IMR-90 (cell line): Measurements from ENCODE around the gene ARID3C. TPM values are rescaled to one million over a fixed set of nuclear protein-coding genes. Genes with fewer than 3 reads are reported as not detected.

Source experiments
- ATAC-seq: fragments of 200-7000 bp; cut with Tn5 transposase; 2 replicates; pipeline ENCODE4 v1.9.1; 2020; ENCODE audit warnings: low read depth, mild to moderate bottlenecking, moderate library complexity
- BruUV-seq: library from RNA; stranded (reverse); fragments of 400-500 nt; replicated peaks from 2 replicates; lab custom pipeline; 2021; lab: Mats Ljungman, UMichigan
- CTCF ChIA-PET: fragments of 300-600 bp; formaldehyde crosslinking; extraction: SDS; loops from one replicate; lab custom pipeline; 2021; ENCODE audit warnings: antibody characterized with exemption; lab: Yijun Ruan, JAX
- POLR2A ChIA-PET: fragments of 300-600 bp; sonication (Branson Sonifier 250); formaldehyde crosslinking; loops from one replicate; lab custom pipeline; 2022; ENCODE audit warnings: antibody characterized with exemption; ENCODE audit not compliant: unreplicated experiment; lab: Charles Lee
- DNase-seq: peaks from one replicate; pipeline ENCODE4 v3.0.0; 2013
- H2AFZ ChIP-seq: replicated peaks from 2 replicates; pipeline ENCODE3; 2013; ENCODE audit warnings: low read length, mild to moderate bottlenecking; ENCODE audit not compliant: poor library complexity
- H2AK5ac ChIP-seq: 2 replicates; pipeline ENCODE4 v1.6.1; 2013; ENCODE audit warnings: low read depth, low read length, inconsistent platforms
- H2AK9ac ChIP-seq: replicated peaks from 2 replicates; pipeline ENCODE3; 2013; ENCODE audit warnings: mild to moderate bottlenecking, low read depth, low read length, moderate library complexity; ENCODE audit not compliant: poor library complexity
- H2BK120ac ChIP-seq: 2 replicates; pipeline ENCODE4 v1.6.1; 2013; ENCODE audit warnings: low read depth, low read length, inconsistent platforms
- H2BK15ac ChIP-seq: 3 replicates; pipeline ENCODE4 v1.6.1; 2013; ENCODE audit warnings: low read depth, low read length, inconsistent platforms
- H2BK20ac ChIP-seq: 2 replicates; pipeline ENCODE4 v1.6.1; 2013; ENCODE audit warnings: low read depth, mild to moderate bottlenecking, inconsistent platforms, low read length, moderate library complexity
- H2BK5ac ChIP-seq: 2 replicates; pipeline ENCODE4 v1.6.1; 2013; ENCODE audit warnings: mild to moderate bottlenecking, low read depth, low read length, inconsistent platforms; ENCODE audit not compliant: poor library complexity, severe bottlenecking
- H3K14ac ChIP-seq: replicated peaks from 2 replicates; pipeline ENCODE4 v1.6.1; 2013; ENCODE audit warnings: low read depth, low read length, inconsistent platforms
- H3K18ac ChIP-seq: 2 replicates; pipeline ENCODE4 v1.6.1; 2013; ENCODE audit warnings: low read depth, low read length, control low read depth
- H3K23ac ChIP-seq: 2 replicates; pipeline ENCODE4 v1.6.1; 2013; ENCODE audit warnings: low read depth, low read length, inconsistent platforms
- H3K27ac ChIP-seq: 2 replicates; pipeline ENCODE4 v1.5.1; 2013; ENCODE audit warnings: mild to moderate bottlenecking, control low read depth, low read length; ENCODE audit not compliant: insufficient read depth
- H3K27me3 ChIP-seq: 2 replicates; pipeline ENCODE4 v1.6.1; 2013; ENCODE audit warnings: low read length; ENCODE audit not compliant: control insufficient read depth, insufficient read depth
- H3K36me3 ChIP-seq: 2 replicates; pipeline ENCODE4 v1.6.1; 2013; ENCODE audit warnings: low read length, mixed read lengths; ENCODE audit not compliant: control insufficient read depth, insufficient read depth
- H3K4ac ChIP-seq: 2 replicates; pipeline ENCODE4 v1.6.1; 2013; ENCODE audit warnings: low read depth, low read length, inconsistent platforms
- H3K4me1 ChIP-seq: 2 replicates; pipeline ENCODE4 v1.6.1; 2013; ENCODE audit warnings: low read length, mixed read lengths; ENCODE audit not compliant: control insufficient read depth, insufficient read depth
- H3K4me2 ChIP-seq: 2 replicates; pipeline ENCODE4 v1.6.1; 2013; ENCODE audit warnings: low read depth, mild to moderate bottlenecking, control low read depth, low read length, moderate library complexity
- H3K4me3 ChIP-seq: 2 replicates; pipeline ENCODE4 v1.5.1; 2013; ENCODE audit warnings: low read depth, mild to moderate bottlenecking, control low read depth, low read length, moderate library complexity; ENCODE audit not compliant: insufficient read depth
- H3K56ac ChIP-seq: 2 replicates; pipeline ENCODE4 v1.6.1; 2013; ENCODE audit warnings: low read length, inconsistent platforms; ENCODE audit not compliant: insufficient read depth; ENCODE audit errors: extremely low read depth
- H3K79me1 ChIP-seq, 2 experiments: 2 replicates each; pipeline ENCODE4 v1.6.1; 2013; ENCODE audit warnings: low read length in 2 of 2, inconsistent platforms in 1 of 2, low read depth in 1 of 2
- H3K9ac ChIP-seq: 2 replicates; pipeline ENCODE4 v1.6.1; 2013; ENCODE audit warnings: low read depth, low read length, control low read depth
- H3K9me1 ChIP-seq: 2 replicates; pipeline ENCODE4 v1.6.1; 2013; ENCODE audit warnings: low read length, inconsistent platforms; ENCODE audit not compliant: insufficient read depth
- H3K9me3 ChIP-seq: 2 replicates; pipeline ENCODE4 v1.6.1; 2013; ENCODE audit warnings: low read length; ENCODE audit not compliant: control insufficient read depth, insufficient read depth
- H4K20me1 ChIP-seq: 2 replicates; pipeline ENCODE4 v1.6.1; 2013; ENCODE audit warnings: low read length, inconsistent platforms; ENCODE audit not compliant: insufficient read depth
- H4K5ac ChIP-seq: 2 replicates; pipeline ENCODE4 v1.6.1; 2013; ENCODE audit warnings: mild to moderate bottlenecking, low read depth, low read length, control low read depth
- H4K8ac ChIP-seq, 2 experiments: 2 replicates each; pipeline ENCODE4 v1.6.1; 2013; ENCODE audit warnings: low read depth in 2 of 2, low read length in 2 of 2, control low read depth in 1 of 2, inconsistent platforms in 1 of 2
- H4K91ac ChIP-seq: 2 replicates; pipeline ENCODE4 v1.6.1; 2013; ENCODE audit warnings: low read depth, low read length, inconsistent platforms; ENCODE audit not compliant: insufficient read depth
- BHLHE40 ChIP-seq: fragments of 150-350 bp; IDR thresholded peaks from 2 replicates; pipeline ENCODE4 v1.6.1; 2016; ENCODE audit warnings: mild to moderate bottlenecking, low read depth, low read length
- CEBPB ChIP-seq: IDR thresholded peaks from 2 replicates; pipeline ENCODE4 v1.6.1; 2012; ENCODE audit warnings: low read depth, low read length, improper control_type of control experiment
- CHD1 ChIP-seq: IDR thresholded peaks from 2 replicates; pipeline ENCODE4 v1.6.1; 2012; ENCODE audit warnings: low read depth, low read length, improper control_type of control experiment
- FOS ChIP-seq: fragments of 150-350 bp; IDR thresholded peaks from 2 replicates; pipeline ENCODE4 v1.6.1; 2016; ENCODE audit warnings: low read depth, low read length
- MAZ ChIP-seq: IDR thresholded peaks from 2 replicates; pipeline ENCODE4 v1.6.1; 2012; ENCODE audit warnings: low read depth, mild to moderate bottlenecking, low read length, improper control_type of control experiment, moderate library complexity, borderline replicate concordance
- MXI1 ChIP-seq: IDR thresholded peaks from 2 replicates; pipeline ENCODE4 v1.6.1; 2012; ENCODE audit warnings: low read depth, mild to moderate bottlenecking, low read length, moderate library complexity, borderline replicate concordance
- RAD21 ChIP-seq: IDR thresholded peaks from 2 replicates; pipeline ENCODE4 v1.6.1; 2012; ENCODE audit warnings: low read length, improper control_type of control experiment
- SMC3 ChIP-seq: fragments of 150-350 bp; IDR thresholded peaks from 2 replicates; pipeline ENCODE4 v1.6.1; 2016; ENCODE audit warnings: low read depth, mild to moderate bottlenecking, antibody characterized with exemption, low read length, moderate library complexity
- WGBS, 2 experiments: methylation state at CpG; one replicate each; pipeline versions ENCODE4 v1.1.5 to v1.1.7; 2013; ENCODE audit warnings: missing lambda C conversion rate in 2 of 2; ENCODE audit not compliant: insufficient read length in 1 of 2; ENCODE audit errors: extremely low coverage in 2 of 2; 5-methylcytosine and 5-hydroxymethylcytosine counted together
- dilution Hi-C: fragments of 300-500 bp; cut with HindIII; formaldehyde crosslinking; loops from one replicate; pipeline ENCODE4 v1.14.3; 2018; ENCODE audit warnings: low sequenced_read_pairs; ENCODE audit not compliant: unreplicated experiment
- in situ Hi-C: fragments of 300-500 bp; cut with MboI; formaldehyde crosslinking; loops from 3 replicates; pipeline ENCODE4 v1.14.3; 2019; ENCODE audit warnings: low sequenced_read_pairs, inconsistent platforms, mixed read lengths
- intact Hi-C: fragments of 100-400 bp; cut with micrococcal nuclease; formaldehyde crosslinking; loops from 2 replicates; pipeline ENCODE4 v1.10.0; 2022
- polyA plus RNA-seq, 3 experiments: library from polyadenylated mRNA; depleted of rRNA; stranded (reverse); fragments of >200 nt; gene quantifications; 2 replicates each; pipeline ENCODE4 v1.2.3, GENCODE V29; 2012; ENCODE audit warnings: low replicate concordance in 1 of 3
- total RNA-seq: library from RNA; depleted of rRNA; stranded (reverse); fragments of >200 nt; gene quantifications from 2 replicates; pipeline ENCODE4 v1.2.3, GENCODE V29; 2012
- TF ChIP-seq, protein P1 (sequence below): conservative IDR thresholded peaks from 2 replicates; pipeline ENCODE4 v1.5.1; 2012; ENCODE audit warnings: mild to moderate bottlenecking, low read depth, low read length, improper control_type of control experiment
- TF ChIP-seq, protein P2 (sequence below): fragments of 150-350 bp; IDR thresholded peaks from 2 replicates; pipeline ENCODE4 v1.6.1; 2017; ENCODE audit warnings: mild to moderate bottlenecking, antibody characterized with exemption, low read length, low read depth
- TF ChIP-seq, protein P3 (sequence below): fragments of 150-350 bp; IDR thresholded peaks from 2 replicates; pipeline ENCODE4 v1.6.1; 2016; ENCODE audit warnings: low read depth, mild to moderate bottlenecking, low read length, moderate library complexity, borderline replicate concordance

Gene ARID3C
- total and polyA plus RNA-seq, 2 of the 4 experiments (the other 2 are of a cell fraction): 0.07 TPM; not detected in 1

GRCh38 chr9:34610434-34611206 is 18.2 kb downstream of the ARID3C start:
- Histone ChIP-seq H2BK15ac (no peak overlapping the region), H3K18ac (no peak overlapping the region), H3K4me1 (peaks cover 6% of the 10 kb centered on the region; the same call in 1 of the 2 replicates), H3K56ac (no peak overlapping the region), H3K4ac (no peak overlapping the region), H3K27ac (no peak overlapping the region), H3K4me3 (no peak overlapping the region), H3K9ac (no peak overlapping the region), H2BK120ac (no peak overlapping the region), H3K27me3 (peaks cover 9% of the 10 kb centered on the region), H3K4me2 (peak overlapping the region; percentile 87; the same call in 1 of the 2 replicates), H2BK20ac (no peak overlapping the region), H4K5ac (no peak overlapping the region), H3K9me1 (peaks cover 12% of the 10 kb centered on the region), H2AK9ac (peak overlapping the region; percentile 90), H3K14ac (peak overlapping the region; percentile 98; the same call in 1 of the 2 replicates), H3K36me3 (peaks cover 9% of the 10 kb centered on the region), H2AK5ac (peak overlapping the region; percentile 75), H2BK5ac (no peak overlapping the region), H3K23ac (0 out of 2 replicates have a peak overlapping the region, but pooled peaks have one; percentile 90), H4K8ac (no peak overlapping the region), H3K79me1 (peaks cover 8 to 18% of the 10 kb centered on the region in 2 experiments; a peak in 3 of 4 replicates), H4K91ac (no peak overlapping the region), H2AFZ (peak overlapping the region; percentile 49), H3K9me3 (no peaks in the 10 kb centered on the region), H4K20me1 (no peaks in the 10 kb centered on the region)
- CTCF ChIA-PET: no interaction called here
- BruUV-seq: no TSS peak
- TF ChIP-seq MXI1 (no peak), RAD21 (no peak), FOS (no peak), CEBPB (no peak), BHLHE40 (no peak), MAZ (no peak), CHD1 (no peak), SMC3 (no peak)
- TF ChIP-seq, protein P1, sequence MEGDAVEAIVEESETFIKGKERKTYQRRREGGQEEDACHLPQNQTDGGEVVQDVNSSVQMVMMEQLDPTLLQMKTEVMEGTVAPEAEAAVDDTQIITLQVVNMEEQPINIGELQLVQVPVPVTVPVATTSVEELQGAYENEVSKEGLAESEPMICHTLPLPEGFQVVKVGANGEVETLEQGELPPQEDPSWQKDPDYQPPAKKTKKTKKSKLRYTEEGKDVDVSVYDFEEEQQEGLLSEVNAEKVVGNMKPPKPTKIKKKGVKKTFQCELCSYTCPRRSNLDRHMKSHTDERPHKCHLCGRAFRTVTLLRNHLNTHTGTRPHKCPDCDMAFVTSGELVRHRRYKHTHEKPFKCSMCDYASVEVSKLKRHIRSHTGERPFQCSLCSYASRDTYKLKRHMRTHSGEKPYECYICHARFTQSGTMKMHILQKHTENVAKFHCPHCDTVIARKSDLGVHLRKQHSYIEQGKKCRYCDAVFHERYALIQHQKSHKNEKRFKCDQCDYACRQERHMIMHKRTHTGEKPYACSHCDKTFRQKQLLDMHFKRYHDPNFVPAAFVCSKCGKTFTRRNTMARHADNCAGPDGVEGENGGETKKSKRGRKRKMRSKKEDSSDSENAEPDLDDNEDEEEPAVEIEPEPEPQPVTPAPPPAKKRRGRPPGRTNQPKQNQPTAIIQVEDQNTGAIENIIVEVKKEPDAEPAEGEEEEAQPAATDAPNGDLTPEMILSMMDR: no peak
- TF ChIP-seq, protein P2, sequence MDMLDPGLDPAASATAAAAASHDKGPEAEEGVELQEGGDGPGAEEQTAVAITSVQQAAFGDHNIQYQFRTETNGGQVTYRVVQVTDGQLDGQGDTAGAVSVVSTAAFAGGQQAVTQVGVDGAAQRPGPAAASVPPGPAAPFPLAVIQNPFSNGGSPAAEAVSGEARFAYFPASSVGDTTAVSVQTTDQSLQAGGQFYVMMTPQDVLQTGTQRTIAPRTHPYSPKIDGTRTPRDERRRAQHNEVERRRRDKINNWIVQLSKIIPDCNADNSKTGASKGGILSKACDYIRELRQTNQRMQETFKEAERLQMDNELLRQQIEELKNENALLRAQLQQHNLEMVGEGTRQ: no peak
- TF ChIP-seq, protein P3, sequence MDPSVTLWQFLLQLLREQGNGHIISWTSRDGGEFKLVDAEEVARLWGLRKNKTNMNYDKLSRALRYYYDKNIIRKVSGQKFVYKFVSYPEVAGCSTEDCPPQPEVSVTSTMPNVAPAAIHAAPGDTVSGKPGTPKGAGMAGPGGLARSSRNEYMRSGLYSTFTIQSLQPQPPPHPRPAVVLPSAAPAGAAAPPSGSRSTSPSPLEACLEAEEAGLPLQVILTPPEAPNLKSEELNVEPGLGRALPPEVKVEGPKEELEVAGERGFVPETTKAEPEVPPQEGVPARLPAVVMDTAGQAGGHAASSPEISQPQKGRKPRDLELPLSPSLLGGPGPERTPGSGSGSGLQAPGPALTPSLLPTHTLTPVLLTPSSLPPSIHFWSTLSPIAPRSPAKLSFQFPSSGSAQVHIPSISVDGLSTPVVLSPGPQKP: no peak
- DNase-seq (no peak), ATAC-seq (no peak)
- intact Hi-C loops: no loop called here
- dilution Hi-C loops: no loop called here
- in situ Hi-C loops: no loop called here
- WGBS, 2 experiments: 95% methylated on average over 7 of the region's 20 CpGs; no CpG with 5 or more reads in 1 of the 2 experiments
- POLR2A ChIA-PET: interaction anchor here (0.6 kb wide), 1 partner anchor 1927 kb away, joined by 4 read pairs; no protein-coding TSS in a partner anchor
